GM23338 (cell line): ENCODE results near the gene SGCD. TPM values are rescaled to one million over a fixed set of nuclear protein-coding genes. Genes with fewer than 3 reads are reported as not detected.

ENCODE experiments used
- ATAC-seq: fragments of 200-7000 bp; cut with Tn5 transposase; 3 replicates; pipeline ENCODE4 v1.9.1; 2020
- DNase-seq: peaks from one replicate; pipeline ENCODE4 v3.0.0-alpha.2; 2015; ENCODE audit warnings: low spot score
- H2AFZ ChIP-seq: fragments of 200-600 bp; sonication (generic); 2 replicates; pipeline ENCODE4 v1.8.0; 2016; ENCODE audit warnings: antibody characterized with exemption, mild to moderate bottlenecking, moderate library complexity
- H3F3A ChIP-seq: fragments of 200-600 bp; sonication (generic); replicated peaks from 2 replicates; pipeline ENCODE4 v1.8.0; 2017; ENCODE audit warnings: antibody characterized with exemption, mixed run types, low read depth
- H3K27ac ChIP-seq: fragments of 200-600 bp; sonication (generic); 2 replicates; pipeline ENCODE4 v1.6.1; 2016; ENCODE audit warnings: low read depth
- H3K27me3 ChIP-seq: fragments of 200-600 bp; sonication (generic); 2 replicates; pipeline ENCODE4 v1.8.0; 2016; ENCODE audit warnings: mild to moderate bottlenecking, mixed run types, moderate library complexity; ENCODE audit not compliant: insufficient read depth
- H3K36me3 ChIP-seq: fragments of 200-600 bp; sonication (generic); 2 replicates; pipeline ENCODE4 v1.8.0; 2016; ENCODE audit warnings: mild to moderate bottlenecking; ENCODE audit not compliant: insufficient read depth
- H3K4me1 ChIP-seq: fragments of 200-600 bp; sonication (generic); 2 replicates; pipeline ENCODE4 v1.8.0; 2016; ENCODE audit warnings: mild to moderate bottlenecking, moderate library complexity; ENCODE audit not compliant: insufficient read depth
- H3K4me2 ChIP-seq: fragments of 200-600 bp; sonication (generic); 2 replicates; pipeline ENCODE4 v1.7.1; 2017; ENCODE audit warnings: mixed run types
- H3K4me3 ChIP-seq: fragments of 200-600 bp; sonication (generic); 2 replicates; pipeline ENCODE4 v1.6.1; 2016; ENCODE audit warnings: mixed run types
- H3K79me2 ChIP-seq: fragments of 200-600 bp; sonication (generic); replicated peaks from 2 replicates; pipeline ENCODE4 v1.8.0; 2017; ENCODE audit warnings: mild to moderate bottlenecking; ENCODE audit not compliant: insufficient read depth
- H3K9me2 ChIP-seq: fragments of 200-600 bp; sonication (generic); 2 replicates; pipeline ENCODE4 v1.8.0; 2017; ENCODE audit not compliant: insufficient read depth
- H4K20me1 ChIP-seq: fragments of 200-600 bp; sonication (generic); replicated peaks from 2 replicates; pipeline ENCODE4 v1.8.0; 2017; ENCODE audit warnings: mild to moderate bottlenecking; ENCODE audit not compliant: insufficient read depth
- H3K27ac Mint-ChIP-seq: 2 replicates; pipeline ENCODE4 v1.8.0; 2020; ENCODE audit warnings: inconsistent platforms, mild to moderate bottlenecking, moderate library complexity, mixed read lengths
- H3K27me3 Mint-ChIP-seq: 3 replicates; pipeline ENCODE4 v1.8.0; 2022; ENCODE audit warnings: low read depth, mild to moderate bottlenecking, moderate library complexity, mixed read lengths, inconsistent platforms; ENCODE audit not compliant: insufficient read depth, poor library complexity
- H3K36me3 Mint-ChIP-seq: 3 replicates; pipeline ENCODE4 v1.8.0; 2021; ENCODE audit warnings: low read depth, mild to moderate bottlenecking, inconsistent platforms, moderate library complexity, mixed read lengths
- H3K4me1 Mint-ChIP-seq: 3 replicates; pipeline ENCODE4 v1.8.0; 2020; ENCODE audit warnings: mild to moderate bottlenecking, inconsistent platforms, mixed read lengths
- H3K4me3 Mint-ChIP-seq: 3 replicates; pipeline ENCODE4 v1.8.0; 2021; ENCODE audit warnings: moderate library complexity, mild to moderate bottlenecking, inconsistent platforms, mixed read lengths
- H3K9me3 Mint-ChIP-seq: 3 replicates; pipeline ENCODE4 v1.8.0; 2020; ENCODE audit warnings: moderate library complexity, mild to moderate bottlenecking, inconsistent platforms, mixed read lengths
- EZH2phosphoT487 ChIP-seq: fragments of 200-600 bp; sonication (generic); IDR thresholded peaks from one replicate; pipeline ENCODE4 v1.8.1; 2018; ENCODE audit warnings: antibody characterized with exemption; ENCODE audit not compliant: unreplicated experiment
- JUNB ChIP-seq: IDR thresholded peaks from one replicate; pipeline ENCODE4 v1.6.1; 2016; ENCODE audit warnings: antibody characterized with exemption; ENCODE audit not compliant: unreplicated experiment
- NANOG ChIP-seq: IDR thresholded peaks from 2 replicates; pipeline ENCODE4 v1.6.1; 2016; ENCODE audit warnings: antibody characterized with exemption, borderline replicate concordance
- ZNF114 ChIP-seq: fragments of 250-450 bp; sonication (Bioruptor Pico); IDR thresholded peaks from 2 replicates; pipeline ENCODE4 v1.5.0; 2020; ENCODE audit warnings: mild to moderate bottlenecking, moderate library complexity
- ZNF331 ChIP-seq: fragments of 250-450 bp; sonication (Bioruptor Pico); IDR thresholded peaks from 2 replicates; pipeline ENCODE4 v1.5.0; 2020; ENCODE audit warnings: low read depth, mild to moderate bottlenecking, moderate library complexity
- polyA plus RNA-seq: library from polyadenylated mRNA; unstranded; fragments of >200 nt; fragmentation: Nextera tagmentation; extraction: Ambion mirVana; gene quantifications from 2 replicates; pipeline ENCODE4 v1.2.1, GENCODE V29; 2016
- total RNA-seq: library from RNA; depleted of rRNA; stranded (reverse); fragments of >200 nt; shearing (Covaris generic); gene quantifications from 2 replicates; pipeline ENCODE4 v1.2.3, GENCODE V29; 2014
- TF ChIP-seq, protein P1 (sequence below), 2 experiments: fragments of 200-600 bp in 1 of 2; sonication (generic) in 1 of 2; conservative IDR thresholded peaks; 2 replicates each; pipeline versions ENCODE4 v1.5.1 to v1.6.1; 2016 to 2017; ENCODE audit warnings: antibody characterized with exemption in 2 of 2, low read depth in 2 of 2, mild to moderate bottlenecking in 2 of 2, moderate library complexity in 1 of 2
- TF ChIP-seq, protein P2 (sequence below): IDR thresholded peaks from one replicate; pipeline ENCODE4 v1.6.1; 2018; ENCODE audit warnings: antibody characterized with exemption; ENCODE audit not compliant: unreplicated experiment
- TF ChIP-seq, protein P3 (sequence below): fragments of 250-450 bp; sonication (Bioruptor Pico); IDR thresholded peaks from 2 replicates; pipeline ENCODE4 v1.5.0; 2020; ENCODE audit warnings: mild to moderate bottlenecking, moderate library complexity

Gene SGCD
- total and polyA plus RNA-seq, 2 experiments from 2014 or later, result 0.03 to 0.05 TPM

DNA sequence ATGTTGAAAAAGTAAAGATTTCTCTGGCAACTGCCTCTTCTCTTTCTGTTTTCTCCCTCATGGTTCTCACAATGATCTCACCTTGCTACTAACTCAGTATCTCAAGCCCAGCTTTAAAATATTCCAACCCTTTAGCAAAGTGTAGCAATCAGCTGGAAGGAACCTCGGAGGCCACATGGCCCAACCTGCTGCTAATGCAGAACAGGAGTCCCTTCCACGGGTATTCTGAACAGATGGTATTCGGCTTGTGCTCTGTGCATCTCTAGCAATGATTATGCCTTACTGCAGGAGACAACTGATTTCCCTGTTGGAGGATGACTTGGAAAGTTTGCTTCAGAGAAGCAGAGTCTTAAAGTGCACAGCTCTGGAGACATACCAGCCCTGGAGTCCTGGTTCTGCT, 371.4 kb downstream of the SGCD start (continued):
- TF ChIP-seq, protein P1, sequence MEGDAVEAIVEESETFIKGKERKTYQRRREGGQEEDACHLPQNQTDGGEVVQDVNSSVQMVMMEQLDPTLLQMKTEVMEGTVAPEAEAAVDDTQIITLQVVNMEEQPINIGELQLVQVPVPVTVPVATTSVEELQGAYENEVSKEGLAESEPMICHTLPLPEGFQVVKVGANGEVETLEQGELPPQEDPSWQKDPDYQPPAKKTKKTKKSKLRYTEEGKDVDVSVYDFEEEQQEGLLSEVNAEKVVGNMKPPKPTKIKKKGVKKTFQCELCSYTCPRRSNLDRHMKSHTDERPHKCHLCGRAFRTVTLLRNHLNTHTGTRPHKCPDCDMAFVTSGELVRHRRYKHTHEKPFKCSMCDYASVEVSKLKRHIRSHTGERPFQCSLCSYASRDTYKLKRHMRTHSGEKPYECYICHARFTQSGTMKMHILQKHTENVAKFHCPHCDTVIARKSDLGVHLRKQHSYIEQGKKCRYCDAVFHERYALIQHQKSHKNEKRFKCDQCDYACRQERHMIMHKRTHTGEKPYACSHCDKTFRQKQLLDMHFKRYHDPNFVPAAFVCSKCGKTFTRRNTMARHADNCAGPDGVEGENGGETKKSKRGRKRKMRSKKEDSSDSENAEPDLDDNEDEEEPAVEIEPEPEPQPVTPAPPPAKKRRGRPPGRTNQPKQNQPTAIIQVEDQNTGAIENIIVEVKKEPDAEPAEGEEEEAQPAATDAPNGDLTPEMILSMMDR (conservative IDR thresholded peaks at IDR 0.05; ENCODE audit: low read depth in 2 of 2), result no peak

DNA sequence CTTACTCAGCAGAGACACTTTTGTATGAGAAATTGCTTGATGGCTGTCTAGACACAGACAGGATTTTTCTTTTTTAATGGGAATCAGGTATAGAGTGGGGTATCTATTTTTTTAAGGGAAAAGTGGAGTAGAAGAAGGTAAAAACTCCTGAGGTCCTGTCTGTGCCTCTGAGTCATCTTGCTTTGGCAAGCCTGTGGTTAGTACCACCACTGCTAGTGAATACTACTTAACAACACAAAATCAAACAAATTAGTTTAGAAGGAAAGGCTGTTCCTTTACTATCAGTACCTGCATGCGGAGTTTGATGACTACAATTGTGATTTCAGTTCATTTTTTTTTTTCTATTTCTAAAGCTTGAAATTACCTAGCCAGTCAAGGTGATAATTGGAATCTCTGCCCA, 372.2 kb downstream of the SGCD start:
- H3K27ac Mint-ChIP-seq, result no peak overlapping the region
- Histone ChIP-seq H3K4me1 (peaks cover 6% of the 10 kb centered on the region; the same call in 1 of the 2 replicates), H3K79me2 (no peaks in the 10 kb centered on the region), H4K20me1 (no peaks in the 10 kb centered on the region), H3K4me3 (no peak overlapping the region), H3K36me3 (no peaks in the 10 kb centered on the region), H2AFZ (no peak overlapping the region), H3K27ac (no peak overlapping the region), H3K4me2 (no peak overlapping the region), H3K27me3 (no peaks in the 10 kb centered on the region), H3K9me2 (peaks cover 17% of the 10 kb centered on the region; the same call in 1 of the 2 replicates), H3F3A (no peaks in the 10 kb centered on the region)
- DNase-seq (no peak), ATAC-seq (no peak)
- no peaks in the 10 kb centered on the region for H3K36me3 Mint-ChIP-seq
- no peak overlapping the region for H3K4me3 Mint-ChIP-seq
- peaks cover 6% of the 10 kb centered on the region for H3K27me3 Mint-ChIP-seq
- peaks cover 4% of the 10 kb centered on the region for H3K4me1 Mint-ChIP-seq
- no peaks in the 10 kb centered on the region for H3K9me3 Mint-ChIP-seq
- TF ChIP-seq, protein P2, sequence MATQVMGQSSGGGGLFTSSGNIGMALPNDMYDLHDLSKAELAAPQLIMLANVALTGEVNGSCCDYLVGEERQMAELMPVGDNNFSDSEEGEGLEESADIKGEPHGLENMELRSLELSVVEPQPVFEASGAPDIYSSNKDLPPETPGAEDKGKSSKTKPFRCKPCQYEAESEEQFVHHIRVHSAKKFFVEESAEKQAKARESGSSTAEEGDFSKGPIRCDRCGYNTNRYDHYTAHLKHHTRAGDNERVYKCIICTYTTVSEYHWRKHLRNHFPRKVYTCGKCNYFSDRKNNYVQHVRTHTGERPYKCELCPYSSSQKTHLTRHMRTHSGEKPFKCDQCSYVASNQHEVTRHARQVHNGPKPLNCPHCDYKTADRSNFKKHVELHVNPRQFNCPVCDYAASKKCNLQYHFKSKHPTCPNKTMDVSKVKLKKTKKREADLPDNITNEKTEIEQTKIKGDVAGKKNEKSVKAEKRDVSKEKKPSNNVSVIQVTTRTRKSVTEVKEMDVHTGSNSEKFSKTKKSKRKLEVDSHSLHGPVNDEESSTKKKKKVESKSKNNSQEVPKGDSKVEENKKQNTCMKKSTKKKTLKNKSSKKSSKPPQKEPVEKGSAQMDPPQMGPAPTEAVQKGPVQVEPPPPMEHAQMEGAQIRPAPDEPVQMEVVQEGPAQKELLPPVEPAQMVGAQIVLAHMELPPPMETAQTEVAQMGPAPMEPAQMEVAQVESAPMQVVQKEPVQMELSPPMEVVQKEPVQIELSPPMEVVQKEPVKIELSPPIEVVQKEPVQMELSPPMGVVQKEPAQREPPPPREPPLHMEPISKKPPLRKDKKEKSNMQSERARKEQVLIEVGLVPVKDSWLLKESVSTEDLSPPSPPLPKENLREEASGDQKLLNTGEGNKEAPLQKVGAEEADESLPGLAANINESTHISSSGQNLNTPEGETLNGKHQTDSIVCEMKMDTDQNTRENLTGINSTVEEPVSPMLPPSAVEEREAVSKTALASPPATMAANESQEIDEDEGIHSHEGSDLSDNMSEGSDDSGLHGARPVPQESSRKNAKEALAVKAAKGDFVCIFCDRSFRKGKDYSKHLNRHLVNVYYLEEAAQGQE, result no peak
- TF ChIP-seq, protein P3, sequence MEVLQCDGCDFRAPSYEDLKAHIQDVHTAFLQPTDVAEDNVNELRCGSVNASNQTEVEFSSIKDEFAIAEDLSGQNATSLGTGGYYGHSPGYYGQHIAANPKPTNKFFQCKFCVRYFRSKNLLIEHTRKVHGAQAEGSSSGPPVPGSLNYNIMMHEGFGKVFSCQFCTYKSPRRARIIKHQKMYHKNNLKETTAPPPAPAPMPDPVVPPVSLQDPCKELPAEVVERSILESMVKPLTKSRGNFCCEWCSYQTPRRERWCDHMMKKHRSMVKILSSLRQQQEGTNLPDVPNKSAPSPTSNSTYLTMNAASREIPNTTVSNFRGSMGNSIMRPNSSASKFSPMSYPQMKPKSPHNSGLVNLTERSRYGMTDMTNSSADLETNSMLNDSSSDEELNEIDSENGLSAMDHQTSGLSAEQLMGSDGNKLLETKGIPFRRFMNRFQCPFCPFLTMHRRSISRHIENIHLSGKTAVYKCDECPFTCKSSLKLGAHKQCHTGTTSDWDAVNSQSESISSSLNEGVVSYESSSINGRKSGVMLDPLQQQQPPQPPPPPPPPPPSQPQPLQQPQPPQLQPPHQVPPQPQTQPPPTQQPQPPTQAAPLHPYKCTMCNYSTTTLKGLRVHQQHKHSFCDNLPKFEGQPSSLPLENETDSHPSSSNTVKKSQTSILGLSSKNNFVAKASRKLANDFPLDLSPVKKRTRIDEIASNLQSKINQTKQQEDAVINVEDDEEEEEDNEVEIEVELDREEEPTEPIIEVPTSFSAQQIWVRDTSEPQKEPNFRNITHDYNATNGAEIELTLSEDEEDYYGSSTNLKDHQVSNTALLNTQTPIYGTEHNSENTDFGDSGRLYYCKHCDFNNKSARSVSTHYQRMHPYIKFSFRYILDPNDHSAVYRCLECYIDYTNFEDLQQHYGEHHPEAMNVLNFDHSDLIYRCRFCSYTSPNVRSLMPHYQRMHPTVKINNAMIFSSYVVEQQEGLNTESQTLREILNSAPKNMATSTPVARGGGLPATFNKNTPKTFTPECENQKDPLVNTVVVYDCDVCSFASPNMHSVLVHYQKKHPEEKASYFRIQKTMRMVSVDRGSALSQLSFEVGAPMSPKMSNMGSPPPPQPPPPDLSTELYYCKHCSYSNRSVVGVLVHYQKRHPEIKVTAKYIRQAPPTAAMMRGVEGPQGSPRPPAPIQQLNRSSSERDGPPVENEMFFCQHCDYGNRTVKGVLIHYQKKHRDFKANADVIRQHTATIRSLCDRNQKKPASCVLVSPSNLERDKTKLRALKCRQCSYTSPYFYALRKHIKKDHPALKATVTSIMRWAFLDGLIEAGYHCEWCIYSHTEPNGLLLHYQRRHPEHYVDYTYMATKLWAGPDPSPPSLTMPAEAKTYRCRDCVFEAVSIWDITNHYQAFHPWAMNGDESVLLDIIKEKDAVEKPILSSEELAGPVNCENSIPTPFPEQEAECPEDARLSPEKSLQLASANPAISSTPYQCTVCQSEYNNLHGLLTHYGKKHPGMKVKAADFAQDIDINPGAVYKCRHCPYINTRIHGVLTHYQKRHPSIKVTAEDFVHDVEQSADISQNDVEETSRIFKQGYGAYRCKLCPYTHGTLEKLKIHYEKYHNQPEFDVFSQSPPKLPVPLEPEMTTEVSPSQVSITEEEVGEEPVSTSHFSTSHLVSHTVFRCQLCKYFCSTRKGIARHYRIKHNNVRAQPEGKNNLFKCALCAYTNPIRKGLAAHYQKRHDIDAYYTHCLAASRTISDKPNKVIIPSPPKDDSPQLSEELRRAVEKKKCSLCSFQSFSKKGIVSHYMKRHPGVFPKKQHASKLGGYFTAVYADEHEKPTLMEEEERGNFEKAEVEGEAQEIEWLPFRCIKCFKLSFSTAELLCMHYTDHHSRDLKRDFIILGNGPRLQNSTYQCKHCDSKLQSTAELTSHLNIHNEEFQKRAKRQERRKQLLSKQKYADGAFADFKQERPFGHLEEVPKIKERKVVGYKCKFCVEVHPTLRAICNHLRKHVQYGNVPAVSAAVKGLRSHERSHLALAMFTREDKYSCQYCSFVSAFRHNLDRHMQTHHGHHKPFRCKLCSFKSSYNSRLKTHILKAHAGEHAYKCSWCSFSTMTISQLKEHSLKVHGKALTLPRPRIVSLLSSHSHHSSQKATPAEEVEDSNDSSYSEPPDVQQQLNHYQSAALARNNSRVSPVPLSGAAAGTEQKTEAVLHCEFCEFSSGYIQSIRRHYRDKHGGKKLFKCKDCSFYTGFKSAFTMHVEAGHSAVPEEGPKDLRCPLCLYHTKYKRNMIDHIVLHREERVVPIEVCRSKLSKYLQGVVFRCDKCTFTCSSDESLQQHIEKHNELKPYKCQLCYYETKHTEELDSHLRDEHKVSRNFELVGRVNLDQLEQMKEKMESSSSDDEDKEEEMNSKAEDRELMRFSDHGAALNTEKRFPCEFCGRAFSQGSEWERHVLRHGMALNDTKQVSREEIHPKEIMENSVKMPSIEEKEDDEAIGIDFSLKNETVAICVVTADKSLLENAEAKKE (CRISPR knock-in tag), result no peak
- TF ChIP-seq NANOG, result no peak
- no peak for TF ChIP-seq ZNF331 (CRISPR knock-in tag)
- TF ChIP-seq JUNB, result no peak
- no peak for TF ChIP-seq EZH2phosphoT487
- TF ChIP-seq ZNF114, result no peak
